ENCODE results near the gene ALG9. TPM values are rescaled to one million over a fixed set of nuclear protein-coding genes. Genes with fewer than 3 reads are reported as not detected.

Gene ALG9
- total and polyA plus RNA-seq, 10 of the 15 experiments (the other 5 are each of a cell fraction or from before 2014, with no cell fraction given): 10.8 to 41.6 (median 25.5) TPM

DNA sequence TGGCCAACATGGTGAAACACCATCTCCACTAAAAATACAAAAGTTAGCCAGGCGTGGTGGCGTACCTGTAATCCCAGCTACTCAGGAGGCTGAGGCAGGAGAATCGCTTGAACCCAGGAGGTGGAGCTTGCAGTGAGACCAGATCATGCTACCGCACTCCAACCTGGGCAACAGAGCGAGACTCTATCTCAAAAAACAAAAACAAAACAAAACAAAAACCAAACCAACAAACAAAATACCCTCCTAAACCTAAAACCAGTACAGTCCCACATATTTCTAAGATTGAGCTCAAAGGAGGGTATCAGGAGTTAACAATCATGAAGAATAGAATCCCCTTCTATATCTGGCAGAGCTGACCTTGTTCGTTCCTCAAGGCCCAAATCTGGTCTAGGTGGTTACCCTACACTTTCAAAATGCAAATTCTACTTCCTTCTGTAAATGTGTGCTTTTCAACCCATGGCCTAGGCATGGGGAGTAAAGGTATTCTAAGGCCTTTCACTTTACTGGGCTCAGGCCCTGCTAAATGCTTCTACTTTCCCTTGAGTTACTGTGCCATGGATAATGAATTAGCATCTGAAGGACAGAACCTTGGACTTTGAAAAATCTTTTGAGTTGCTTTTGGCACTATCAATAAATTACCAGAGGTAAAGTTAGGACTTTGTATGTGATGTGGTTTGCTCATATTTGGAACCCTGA lies 94.8 kb downstream of the ALG9 start (continued):
- TF ChIP-seq ZNF687 (IDR thresholded peaks at IDR 0.05): peak; percentile 24; the same call in 1 of the 2 replicates
- TF ChIP-seq NR2F1 (conservative IDR thresholded peaks at IDR 0.05): 0 out of 2 replicates have a peak, but pooled peaks have one; percentile 43
- no peak for TF ChIP-seq RAD51 (IDR thresholded peaks at IDR 0.05)
- no peak for TF ChIP-seq SMAD1 (IDR thresholded peaks at IDR 0.05; ENCODE audit: low read depth, partially characterized antibody)
- TF ChIP-seq ZBTB40 (IDR thresholded peaks at IDR 0.05; ENCODE audit: borderline replicate concordance): 0 out of 2 replicates have a peak, but pooled peaks have one; percentile 15
- peak in 1 of 2 experiments; percentile 49; a peak in 1 of 4 replicates for TF ChIP-seq IKZF2 (IDR thresholded peaks at IDR 0.05)
- TF ChIP-seq TCF12 (IDR thresholded peaks at IDR 0.05; ENCODE audit: low read depth, low read length): no peak
- TF ChIP-seq EP300 (IDR thresholded peaks at IDR 0.05; ENCODE audit: borderline replicate concordance in 1 of 2, control insufficient read depth in 1 of 2, low read depth in 2 of 2, low read length in 2 of 2): no peak
- TF ChIP-seq RAD21 (IDR thresholded peaks at IDR 0.05; ENCODE audit: insufficient read depth, low read depth, low read length): 0 out of 2 replicates have a peak, but pooled peaks have one; percentile 12
- peak; percentile 24; the same call in 1 of the 2 replicates for TF ChIP-seq FOXM1 (IDR thresholded peaks at IDR 0.05; ENCODE audit: low read depth, low read length)
- no peak for TF ChIP-seq CBX3 (IDR thresholded peaks at IDR 0.05; ENCODE audit: borderline replicate concordance, low read depth)
- TF ChIP-seq NBN (IDR thresholded peaks at IDR 0.05): peak; percentile 83
- TF ChIP-seq KLF5 (IDR thresholded peaks at IDR 0.05; ENCODE audit: partially characterized antibody): no peak
- peak; percentile 78 for TF ChIP-seq HDGF (IDR thresholded peaks at IDR 0.05)
- no peak for TF ChIP-seq CHD2 (IDR thresholded peaks at IDR 0.05; ENCODE audit: borderline replicate concordance, low read depth, low read length)
- no peak for TF ChIP-seq CREB1 (IDR thresholded peaks at IDR 0.05; ENCODE audit: low read depth)
- peak; percentile 54 for TF ChIP-seq MEF2B (IDR thresholded peaks at IDR 0.05; ENCODE audit: partially characterized antibody, poor library complexity, severe bottlenecking)
- TF ChIP-seq NFIC (IDR thresholded peaks at IDR 0.05; ENCODE audit: low read depth, low read length): peak; percentile 16; the same call in 1 of the 2 replicates

All from GM12878 (cell line).